Gastrocnemius medialis (tissue), 4 donors: Measurements from ENCODE around the gene PCCB.

Experiments
- POLR2A ChIP-seq, 2 donors: fragments of 450-650 bp; IDR thresholded peaks; one replicate each; pipeline ENCODE4 v1.6.1; 2017; ENCODE audit warnings: antibody characterized with exemption in 2 of 2, mild to moderate bottlenecking in 2 of 2, moderate library complexity in 2 of 2
- TF ChIP-seq, protein P1 (sequence below), 5 experiments: fragments of 450-650 bp in 3 of 5; fragments of 200-600 bp in 2 of 5; sonication (generic) in 2 of 5; IDR thresholded peaks in 4 of 5; conservative IDR thresholded peaks in 1 of 5; 1 replicate in 4 of 5; 2 replicates in 1 of 5; pipeline ENCODE4 v1.5.1; 2016 to 2019; ENCODE audit warnings: antibody characterized with exemption in 5 of 5, mild to moderate bottlenecking in 3 of 5, moderate library complexity in 3 of 5

DNA sequence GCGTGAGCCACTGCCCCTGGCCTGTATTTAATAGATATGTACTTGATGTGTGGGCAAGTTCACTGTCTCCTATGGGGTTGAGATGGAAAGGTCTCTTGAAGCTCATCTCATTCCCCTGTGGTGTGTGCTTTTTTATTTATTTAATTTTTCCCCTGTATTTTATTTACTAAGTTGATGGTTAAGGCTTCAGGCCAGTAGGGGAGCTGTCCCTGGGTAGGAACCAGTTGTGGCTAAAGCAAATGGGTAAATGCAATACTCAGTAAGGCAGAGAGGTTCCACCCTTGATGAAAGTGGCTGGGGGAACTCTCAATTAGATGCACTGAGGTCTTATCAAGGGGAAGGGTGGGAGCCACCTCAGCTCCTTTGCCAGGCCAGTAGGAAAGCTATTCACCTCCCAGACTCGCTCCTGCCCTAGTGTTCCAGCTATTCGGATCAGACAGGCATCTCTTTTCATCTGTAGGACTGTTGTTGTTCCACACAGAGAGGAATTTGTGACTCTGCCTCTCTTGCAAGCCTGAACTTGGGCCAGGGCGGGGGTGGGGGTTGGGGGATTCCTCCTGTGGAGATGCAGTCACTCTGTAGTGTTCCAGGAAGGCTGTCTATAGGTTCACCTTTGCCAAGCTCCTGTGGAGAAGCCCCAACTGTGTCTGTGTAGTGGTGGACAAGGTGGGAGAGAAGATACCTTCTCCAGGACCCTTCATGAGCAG is 26.1 kb downstream of the PCCB start:
- TF ChIP-seq POLR2A (IDR thresholded peaks at IDR 0.05): no peak
- TF ChIP-seq, protein P1, sequence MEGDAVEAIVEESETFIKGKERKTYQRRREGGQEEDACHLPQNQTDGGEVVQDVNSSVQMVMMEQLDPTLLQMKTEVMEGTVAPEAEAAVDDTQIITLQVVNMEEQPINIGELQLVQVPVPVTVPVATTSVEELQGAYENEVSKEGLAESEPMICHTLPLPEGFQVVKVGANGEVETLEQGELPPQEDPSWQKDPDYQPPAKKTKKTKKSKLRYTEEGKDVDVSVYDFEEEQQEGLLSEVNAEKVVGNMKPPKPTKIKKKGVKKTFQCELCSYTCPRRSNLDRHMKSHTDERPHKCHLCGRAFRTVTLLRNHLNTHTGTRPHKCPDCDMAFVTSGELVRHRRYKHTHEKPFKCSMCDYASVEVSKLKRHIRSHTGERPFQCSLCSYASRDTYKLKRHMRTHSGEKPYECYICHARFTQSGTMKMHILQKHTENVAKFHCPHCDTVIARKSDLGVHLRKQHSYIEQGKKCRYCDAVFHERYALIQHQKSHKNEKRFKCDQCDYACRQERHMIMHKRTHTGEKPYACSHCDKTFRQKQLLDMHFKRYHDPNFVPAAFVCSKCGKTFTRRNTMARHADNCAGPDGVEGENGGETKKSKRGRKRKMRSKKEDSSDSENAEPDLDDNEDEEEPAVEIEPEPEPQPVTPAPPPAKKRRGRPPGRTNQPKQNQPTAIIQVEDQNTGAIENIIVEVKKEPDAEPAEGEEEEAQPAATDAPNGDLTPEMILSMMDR (IDR thresholded peaks at IDR 0.05 in 4 of 5, conservative IDR thresholded peaks at IDR 0.05 in 1 of 5): no peak
